ENCODE measurements around the gene CPED1. TPM values are rescaled to one million over a fixed set of nuclear protein-coding genes. Genes with fewer than 3 reads are reported as not detected.
"Not testable (repeated sequence)": the region's sequence is repeated elsewhere in the genome, so short reads cannot be mapped to it uniquely, and the experiment has no call there.

CPED1 gene
- total RNA-seq, 1 experiment from 2014 or later: 0.44 TPM

- DNase-seq (ENCODE audit: low spot score) (no peak), ATAC-seq (no peak)
- POLR2A ChIA-PET: no interaction called here
- CTCF ChIA-PET: no interaction called here
- Mint-ChIP-seq H3K4me1 (peaks cover 5% of the 10 kb centered on the region), H3K4me3 (no peak overlapping the region), H3K36me3 (no peaks in the 10 kb centered on the region), H3K9me3 (no peaks in the 10 kb centered on the region), H3K27ac (no peak overlapping the region), H3K27me3 (ENCODE audit: low read depth) (no peaks in the 10 kb centered on the region)
- no peak for TF ChIP-seq GABPB1 (CRISPR knock-in tag; IDR thresholded peaks at IDR 0.05)
- no peak for TF ChIP-seq IRF2 (CRISPR knock-in tag; IDR thresholded peaks at IDR 0.05; ENCODE audit: borderline replicate concordance, low read depth)
- no peak for TF ChIP-seq FOXP1 (CRISPR knock-in tag; IDR thresholded peaks at IDR 0.05; ENCODE audit: borderline replicate concordance)
- TF ChIP-seq, protein P1, sequence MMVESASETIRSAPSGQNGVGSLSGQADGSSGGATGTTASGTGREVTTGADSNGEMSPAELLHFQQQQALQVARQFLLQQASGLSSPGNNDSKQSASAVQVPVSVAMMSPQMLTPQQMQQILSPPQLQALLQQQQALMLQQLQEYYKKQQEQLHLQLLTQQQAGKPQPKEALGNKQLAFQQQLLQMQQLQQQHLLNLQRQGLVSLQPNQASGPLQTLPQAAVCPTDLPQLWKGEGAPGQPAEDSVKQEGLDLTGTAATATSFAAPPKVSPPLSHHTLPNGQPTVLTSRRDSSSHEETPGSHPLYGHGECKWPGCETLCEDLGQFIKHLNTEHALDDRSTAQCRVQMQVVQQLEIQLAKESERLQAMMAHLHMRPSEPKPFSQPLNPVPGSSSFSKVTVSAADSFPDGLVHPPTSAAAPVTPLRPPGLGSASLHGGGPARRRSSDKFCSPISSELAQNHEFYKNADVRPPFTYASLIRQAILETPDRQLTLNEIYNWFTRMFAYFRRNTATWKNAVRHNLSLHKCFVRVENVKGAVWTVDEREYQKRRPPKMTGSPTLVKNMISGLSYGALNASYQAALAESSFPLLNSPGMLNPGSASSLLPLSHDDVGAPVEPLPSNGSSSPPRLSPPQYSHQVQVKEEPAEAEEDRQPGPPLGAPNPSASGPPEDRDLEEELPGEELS (CRISPR knock-in tag; IDR thresholded peaks at IDR 0.05): no peak
- no peak for TF ChIP-seq CREM (CRISPR knock-in tag; IDR thresholded peaks at IDR 0.05)
- no peak for TF ChIP-seq PREB (CRISPR knock-in tag; IDR thresholded peaks at IDR 0.05; ENCODE audit: borderline replicate concordance)
- no peak for TF ChIP-seq NFE2L1 (CRISPR knock-in tag; IDR thresholded peaks at IDR 0.05)
These were observed 44.3 kb downstream of the CPED1 start for GRCh38 chr7:121032645-121033460.

DNA sequence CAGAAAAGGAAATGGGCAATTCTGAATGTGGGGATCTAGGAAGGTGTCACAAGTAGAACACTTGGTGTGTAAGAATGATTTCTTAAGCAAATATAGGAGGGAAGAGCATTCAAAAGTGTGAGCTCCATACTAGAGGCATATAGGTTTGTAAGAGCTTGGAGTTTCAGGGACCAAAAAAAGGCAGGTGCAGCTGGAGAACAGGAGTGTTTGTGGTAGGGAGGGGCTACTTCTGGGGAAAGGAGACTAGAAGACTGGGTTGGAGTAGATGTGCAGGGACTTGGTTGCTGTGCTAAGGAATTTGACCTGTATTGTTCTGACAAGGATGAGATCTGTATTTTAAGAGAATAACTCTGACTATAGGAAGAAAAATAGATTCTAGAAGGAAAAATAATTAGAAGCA lies 46.4 kb downstream of the CPED1 start:
- Mint-ChIP-seq H3K27me3 (ENCODE audit: low read depth) (no peaks in the 10 kb centered on the region), H3K9me3 (no peaks in the 10 kb centered on the region), H3K36me3 (no peaks in the 10 kb centered on the region), H3K4me1 (no peaks in the 10 kb centered on the region), H3K27ac (no peak overlapping the region), H3K4me3 (no peak overlapping the region)
- POLR2A ChIA-PET: no interaction called here
- TF ChIP-seq E2F1 (CRISPR knock-in tag; IDR thresholded peaks at IDR 0.05): no peak
- TF ChIP-seq GRHL2 (CRISPR knock-in tag; IDR thresholded peaks at IDR 0.05; ENCODE audit: insufficient replicate concordance, severe bottlenecking): no peak
- TF ChIP-seq ZSCAN18 (CRISPR knock-in tag; IDR thresholded peaks at IDR 0.05): no peak
- TF ChIP-seq RORB (CRISPR knock-in tag; IDR thresholded peaks at IDR 0.05): no peak
- no peak for TF ChIP-seq CREM (CRISPR knock-in tag; IDR thresholded peaks at IDR 0.05)
- TF ChIP-seq ZNF416 (CRISPR knock-in tag; IDR thresholded peaks at IDR 0.05): no peak
- no peak for TF ChIP-seq CBFB (CRISPR knock-in tag; IDR thresholded peaks at IDR 0.05; ENCODE audit: low read depth)
- no peak for TF ChIP-seq NR2C2 (CRISPR knock-in tag; IDR thresholded peaks at IDR 0.05)
- TF ChIP-seq TEAD1 (CRISPR knock-in tag; IDR thresholded peaks at IDR 0.05): no peak
- TF ChIP-seq ERG (CRISPR knock-in tag; IDR thresholded peaks at IDR 0.05): no peak
- CTCF ChIA-PET: no interaction called here
- ATAC-seq: no peak
- DNase-seq (ENCODE audit: low spot score): no peak

DNA sequence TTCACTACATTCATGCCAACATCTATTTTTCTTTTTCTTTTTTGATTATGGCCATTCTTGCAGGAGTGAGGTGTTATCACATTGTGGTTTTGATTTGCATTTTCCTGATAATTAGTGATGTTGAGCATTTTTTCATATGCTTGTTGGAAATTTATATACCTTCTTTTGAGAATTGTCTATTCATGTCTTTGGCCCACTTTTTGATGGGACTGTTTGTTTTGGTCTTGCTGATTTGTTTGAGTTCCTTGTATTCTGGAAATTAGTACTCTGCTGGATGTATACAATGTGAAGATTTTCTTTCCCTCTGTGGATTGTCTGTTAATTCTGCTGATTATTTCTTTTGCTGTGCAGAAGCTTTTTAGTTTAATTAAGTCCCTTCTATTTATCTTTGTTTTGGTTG lies 48.3 kb downstream of the CPED1 start:
- H3K36me3 Mint-ChIP-seq, POLR2A ChIA-PET: not testable (repeated sequence)

DNA sequence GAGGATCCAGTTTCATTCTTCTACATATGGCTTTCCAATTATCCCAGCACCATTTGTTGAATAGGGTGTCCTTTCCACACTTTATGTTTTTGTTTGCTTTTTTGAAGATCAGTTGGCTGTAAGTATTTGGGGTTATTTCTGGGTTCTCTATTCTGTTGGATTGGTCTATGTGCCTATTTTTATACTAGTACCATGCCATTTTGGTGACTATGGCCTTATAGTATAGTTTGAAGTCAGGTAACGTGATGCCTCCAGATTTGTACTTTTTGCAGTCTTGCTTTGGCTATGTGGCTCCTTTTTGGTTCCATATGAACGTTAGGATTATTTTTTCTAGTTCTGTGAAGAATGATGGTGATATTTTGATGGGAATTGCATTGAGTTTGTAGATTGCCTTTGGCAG lies 48.8 kb downstream of the CPED1 start:
- H3K4me3 Mint-ChIP-seq; H3K4me1 Mint-ChIP-seq; DNase-seq (ENCODE audit: low spot score); POLR2A ChIA-PET; H3K36me3 Mint-ChIP-seq; H3K27me3 Mint-ChIP-seq (ENCODE audit: low read depth); CTCF ChIA-PET; ATAC-seq; H3K27ac Mint-ChIP-seq; H3K9me3 Mint-ChIP-seq: not testable (repeated sequence)

More for the DNA sequence above, 48.3 kb downstream of the CPED1 start:
- H3K27ac Mint-ChIP-seq; H3K4me3 Mint-ChIP-seq; H3K9me3 Mint-ChIP-seq; H3K4me1 Mint-ChIP-seq; ATAC-seq; CTCF ChIA-PET; DNase-seq (ENCODE audit: low spot score); H3K27me3 Mint-ChIP-seq (ENCODE audit: low read depth): not testable (repeated sequence)

Data from WTC11 (cell line).